ENCODE data around the gene RASGRF2. TPM values are rescaled to one million over a fixed set of nuclear protein-coding genes. Genes with fewer than 3 reads are reported as not detected.

Gene RASGRF2
- total and polyA plus RNA-seq, 2 of the 8 experiments (the other 6 are each of a cell fraction or from before 2014, with no cell fraction given): 2.6 to 29.5 TPM

DNA sequence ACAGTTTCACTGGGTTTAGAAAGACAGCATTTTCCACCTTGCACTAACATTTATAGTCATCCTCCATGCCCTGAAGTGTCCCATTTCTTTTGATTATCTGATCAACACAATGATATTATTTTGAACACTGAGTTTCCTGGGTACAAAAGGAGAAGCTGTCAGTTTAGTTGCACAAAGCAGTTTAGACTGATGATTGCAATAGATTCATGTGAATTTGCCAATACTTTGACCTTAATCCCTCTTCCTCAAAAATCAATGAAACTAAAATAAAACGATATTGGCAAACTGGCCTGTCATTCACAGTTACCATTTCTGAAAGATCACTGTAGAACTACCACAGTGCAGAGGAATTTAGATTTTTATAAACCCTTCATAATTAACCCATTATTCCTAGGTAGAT is 34.2 kb upstream of the RASGRF2 start (continued):
- TF ChIP-seq CHD7 (IDR thresholded peaks at IDR 0.05; ENCODE audit: insufficient replicate concordance, low read length): no peak
- TF ChIP-seq KDM1A (IDR thresholded peaks at IDR 0.05; ENCODE audit: borderline replicate concordance, low read length): no peak
- TF ChIP-seq NANOG (IDR thresholded peaks at IDR 0.05; ENCODE audit: insufficient read depth, low read depth, low read length, poor library complexity, severe bottlenecking): no peak
- no peak for TF ChIP-seq MAX (IDR thresholded peaks at IDR 0.05)

All from H1 (cell line).